Osteocyte (in vitro differentiated cells): ENCODE data around the gene PTP4A2. TPM values are rescaled to one million over a fixed set of nuclear protein-coding genes. Genes with fewer than 3 reads are reported as not detected.

Experiments used
- DNase-seq: peaks from one replicate; pipeline ENCODE4 v3.0.0; 2021; ENCODE audit warnings: mixed read lengths; ENCODE audit not compliant: unreplicated experiment; ENCODE audit errors: extremely low spot score
- H3K27ac Mint-ChIP-seq: one replicate; pipeline ENCODE4 v1.8.0; 2021; ENCODE audit warnings: mild to moderate bottlenecking, mixed read lengths; ENCODE audit not compliant: unreplicated experiment
- H3K27me3 Mint-ChIP-seq: one replicate; pipeline ENCODE4 v1.8.0; 2021; ENCODE audit warnings: mixed read lengths; ENCODE audit not compliant: unreplicated experiment
- H3K36me3 Mint-ChIP-seq: one replicate; pipeline ENCODE4 v1.8.0; 2021; ENCODE audit warnings: mixed read lengths; ENCODE audit not compliant: unreplicated experiment
- H3K4me1 Mint-ChIP-seq: one replicate; pipeline ENCODE4 v1.8.0; 2021; ENCODE audit warnings: mixed read lengths; ENCODE audit not compliant: unreplicated experiment
- H3K4me3 Mint-ChIP-seq: one replicate; pipeline ENCODE4 v1.8.0; 2021; ENCODE audit warnings: mild to moderate bottlenecking, moderate library complexity, mixed read lengths; ENCODE audit not compliant: unreplicated experiment
- H3K9me3 Mint-ChIP-seq: one replicate; pipeline ENCODE4 v1.8.0; 2021; ENCODE audit warnings: mixed read lengths; ENCODE audit not compliant: unreplicated experiment
- total RNA-seq: library from RNA; stranded (reverse); gene quantifications from 2 replicates; pipeline ENCODE4 v1.2.1, GENCODE V29; 2021
- TF ChIP-seq, protein P1 (sequence below): fragments of 200-600 bp; sonication (generic); IDR thresholded peaks from 2 replicates; pipeline ENCODE4 v1.5.0; 2021; ENCODE audit warnings: antibody characterized with exemption, mild to moderate bottlenecking, moderate library complexity

PTP4A2 gene
- total RNA-seq, 1 donor from 2014 or later: 142 TPM

DNA sequence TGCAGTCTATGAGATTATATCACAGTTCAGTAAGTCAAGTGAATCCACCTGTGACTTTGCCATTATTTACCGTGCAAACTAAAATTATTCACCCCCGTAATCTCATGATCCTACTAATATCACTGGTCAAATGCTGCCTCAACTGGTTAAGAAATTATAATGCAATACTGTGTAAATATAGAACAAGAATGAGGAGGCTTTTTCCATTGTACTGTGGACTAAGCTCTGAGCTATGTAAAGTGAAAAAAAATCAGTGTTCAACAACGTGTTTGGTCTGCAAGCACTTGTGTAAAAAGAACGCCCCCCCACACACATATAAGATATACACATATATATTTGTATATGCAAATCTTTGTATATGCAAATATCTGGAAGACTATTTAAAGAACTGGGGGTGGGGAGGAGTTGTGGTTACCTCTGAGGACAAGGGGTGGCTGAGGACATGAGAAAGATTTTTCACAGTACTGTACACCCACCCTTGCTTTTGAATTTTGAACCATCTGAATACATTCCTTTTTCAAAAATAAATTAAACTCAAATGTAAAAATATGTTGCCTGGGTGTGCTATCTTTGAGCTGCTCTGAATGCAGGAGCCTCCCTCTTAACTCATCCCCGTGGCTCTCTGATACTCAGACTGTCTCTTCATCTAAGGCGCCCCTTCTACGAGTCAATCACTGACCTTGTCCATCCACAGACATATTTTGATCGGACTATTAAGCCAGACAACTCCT is 57.0 kb downstream of the PTP4A2 start:
- Mint-ChIP-seq H3K4me3 (no peak overlapping the region), H3K36me3 (no peaks in the 10 kb centered on the region), H3K27ac (no peak overlapping the region), H3K9me3 (no peaks in the 10 kb centered on the region), H3K27me3 (no peaks in the 10 kb centered on the region), H3K4me1 (peaks cover 4% of the 10 kb centered on the region)
- TF ChIP-seq, protein P1, sequence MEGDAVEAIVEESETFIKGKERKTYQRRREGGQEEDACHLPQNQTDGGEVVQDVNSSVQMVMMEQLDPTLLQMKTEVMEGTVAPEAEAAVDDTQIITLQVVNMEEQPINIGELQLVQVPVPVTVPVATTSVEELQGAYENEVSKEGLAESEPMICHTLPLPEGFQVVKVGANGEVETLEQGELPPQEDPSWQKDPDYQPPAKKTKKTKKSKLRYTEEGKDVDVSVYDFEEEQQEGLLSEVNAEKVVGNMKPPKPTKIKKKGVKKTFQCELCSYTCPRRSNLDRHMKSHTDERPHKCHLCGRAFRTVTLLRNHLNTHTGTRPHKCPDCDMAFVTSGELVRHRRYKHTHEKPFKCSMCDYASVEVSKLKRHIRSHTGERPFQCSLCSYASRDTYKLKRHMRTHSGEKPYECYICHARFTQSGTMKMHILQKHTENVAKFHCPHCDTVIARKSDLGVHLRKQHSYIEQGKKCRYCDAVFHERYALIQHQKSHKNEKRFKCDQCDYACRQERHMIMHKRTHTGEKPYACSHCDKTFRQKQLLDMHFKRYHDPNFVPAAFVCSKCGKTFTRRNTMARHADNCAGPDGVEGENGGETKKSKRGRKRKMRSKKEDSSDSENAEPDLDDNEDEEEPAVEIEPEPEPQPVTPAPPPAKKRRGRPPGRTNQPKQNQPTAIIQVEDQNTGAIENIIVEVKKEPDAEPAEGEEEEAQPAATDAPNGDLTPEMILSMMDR: no peak
- no peak for DNase-seq

DNA sequence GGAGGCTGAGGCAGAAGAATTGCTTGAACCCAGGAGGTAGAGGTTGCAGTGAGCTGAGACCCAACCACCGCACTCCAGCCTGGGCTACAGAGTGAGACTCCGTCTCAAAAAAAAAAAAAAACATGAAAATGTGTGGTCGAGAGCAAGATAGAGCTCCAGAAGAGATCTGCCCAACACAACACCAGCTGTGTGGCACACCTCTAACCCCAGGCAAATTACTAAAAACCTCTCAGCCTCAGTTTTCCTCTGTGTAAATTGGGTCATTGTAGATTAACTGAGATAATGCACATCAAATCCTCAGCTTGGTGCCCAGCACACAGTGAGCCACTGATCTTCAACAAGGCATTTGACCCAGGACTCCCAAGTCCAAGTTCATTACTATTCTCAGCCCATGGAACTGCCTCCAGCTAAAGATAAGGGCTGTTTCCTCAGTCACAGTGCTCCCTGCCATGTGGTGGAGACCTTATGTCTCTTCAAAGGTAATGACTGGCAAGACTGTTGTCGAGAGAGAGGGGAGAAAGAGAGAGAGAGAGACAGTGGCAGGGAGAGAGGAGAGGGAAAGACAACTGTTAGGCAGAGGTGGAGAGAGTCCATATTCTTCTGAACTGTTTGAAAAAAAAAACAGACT is 58.1 kb downstream of the PTP4A2 start:
- no peaks in the 10 kb centered on the region for H3K36me3 Mint-ChIP-seq
- no peaks in the 10 kb centered on the region for H3K9me3 Mint-ChIP-seq
- TF ChIP-seq, protein P1: no peak
- no peak overlapping the region for H3K27ac Mint-ChIP-seq
- no peak overlapping the region for H3K4me3 Mint-ChIP-seq
- H3K27me3 Mint-ChIP-seq: no peaks in the 10 kb centered on the region
- DNase-seq: no peak
- peaks cover 4% of the 10 kb centered on the region for H3K4me1 Mint-ChIP-seq

DNA sequence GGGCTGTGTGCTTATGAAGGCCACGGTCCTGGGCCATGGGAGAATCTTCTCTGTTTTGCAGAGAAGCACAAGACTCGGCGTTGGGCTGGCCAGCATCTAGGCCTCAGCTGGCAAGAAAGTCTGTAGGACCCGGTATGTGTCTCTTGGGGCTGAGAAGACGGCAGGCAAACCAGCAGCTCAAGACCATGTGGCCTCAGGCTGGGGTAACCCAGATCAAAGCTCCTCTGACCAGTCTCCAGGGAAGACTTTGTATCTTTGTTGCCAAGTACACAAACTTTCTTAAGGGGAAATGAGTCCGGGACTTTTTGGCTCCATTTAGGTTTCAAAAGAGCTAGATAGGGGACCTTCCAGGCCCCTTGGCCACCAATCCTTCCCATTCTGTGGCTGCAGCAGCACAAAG is 60.1 kb downstream of the PTP4A2 start:
- Mint-ChIP-seq H3K27ac (no peak overlapping the region), H3K27me3 (no peaks in the 10 kb centered on the region), H3K4me3 (no peak overlapping the region), H3K4me1 (peaks cover 4% of the 10 kb centered on the region), H3K9me3 (peaks cover 2% of the 10 kb centered on the region), H3K36me3 (peaks cover under 1% of the 10 kb centered on the region)
- TF ChIP-seq, protein P1: no peak
- DNase-seq: no peak

DNA sequence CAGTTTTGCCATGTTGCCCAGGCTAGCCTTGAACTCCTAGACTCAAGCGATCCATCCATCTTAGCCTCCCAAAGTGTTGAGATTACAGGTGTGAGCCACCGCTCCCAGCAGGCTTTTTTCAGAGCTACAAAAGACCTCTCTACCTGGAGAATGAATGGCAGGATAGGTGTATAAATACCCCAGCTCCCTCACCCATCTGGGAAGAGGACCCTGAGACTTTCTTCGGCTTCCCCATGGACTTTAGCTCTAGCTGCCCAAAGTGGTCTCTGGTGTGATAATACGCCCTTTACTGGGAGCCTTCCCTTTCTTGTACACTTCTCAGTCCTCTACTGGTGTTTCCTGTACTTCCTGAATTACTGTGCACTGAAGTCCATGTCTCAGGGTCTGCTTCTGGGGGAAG is 60.6 kb downstream of the PTP4A2 start:
- Mint-ChIP-seq H3K4me1 (peaks cover 4% of the 10 kb centered on the region), H3K36me3 (peaks cover 4% of the 10 kb centered on the region), H3K27me3 (no peaks in the 10 kb centered on the region), H3K4me3 (no peak overlapping the region), H3K9me3 (peaks cover 5% of the 10 kb centered on the region), H3K27ac (no peak overlapping the region)
- TF ChIP-seq, protein P1: no peak
- no peak for DNase-seq

DNA sequence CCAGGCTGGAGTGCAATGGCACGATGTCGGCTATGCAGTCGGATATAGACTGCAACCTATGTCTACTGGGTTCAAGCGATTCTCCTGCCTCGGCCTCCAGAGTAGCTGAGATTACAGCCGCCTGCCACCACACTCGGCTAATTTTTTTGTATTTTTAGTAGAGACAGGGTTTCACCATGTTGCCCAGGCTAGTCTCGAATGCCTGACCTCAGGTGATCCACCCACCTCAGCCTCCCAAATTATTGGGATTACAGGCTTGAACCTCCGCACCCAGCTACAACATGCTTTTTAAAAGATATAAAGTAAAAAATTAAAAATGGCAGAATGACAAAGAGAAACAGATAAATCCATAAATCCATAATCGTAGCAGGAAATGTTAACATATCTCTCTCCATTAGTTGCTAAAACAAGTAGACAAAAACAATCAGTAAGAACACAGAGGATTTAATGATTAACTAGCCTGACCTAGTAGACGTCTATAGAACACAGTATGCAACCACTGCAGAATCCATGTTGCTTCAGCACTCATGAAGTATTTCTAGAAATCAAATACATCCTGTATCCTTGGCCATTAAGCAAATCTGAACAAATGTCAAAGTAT is 62.4 kb downstream of the PTP4A2 start:
- TF ChIP-seq, protein P1: no peak
- no peaks in the 10 kb centered on the region for H3K27me3 Mint-ChIP-seq
- peaks cover 5% of the 10 kb centered on the region for H3K9me3 Mint-ChIP-seq
- no peaks in the 10 kb centered on the region for H3K4me1 Mint-ChIP-seq
- DNase-seq: no peak
- H3K36me3 Mint-ChIP-seq: peaks cover 4% of the 10 kb centered on the region
- H3K4me3 Mint-ChIP-seq: no peak overlapping the region
- H3K27ac Mint-ChIP-seq: no peak overlapping the region
